HepG2 (cell line): ENCODE measurements around the gene TRIM69. TPM values are rescaled to one million over a fixed set of nuclear protein-coding genes. Genes with fewer than 3 reads are reported as not detected.

Experiments
- ATAC-seq: fragments of 200-7000 bp; cut with Tn5 transposase; 3 replicates; pipeline ENCODE4 v1.9.1; 2020; ENCODE audit warnings: mild to moderate bottlenecking, moderate library complexity
- BruUV-seq: library from RNA; stranded (reverse); fragments of 400-500 nt; replicated peaks from 2 replicates; lab custom pipeline; 2021; lab: Mats Ljungman, UMichigan
- CTCF ChIA-PET: fragments of 300-600 bp; formaldehyde crosslinking; extraction: SDS; loops from one replicate; lab custom pipeline; 2021; ENCODE audit warnings: low total read pairs, inconsistent platforms, low intra/inter-chr PET ratio; lab: Yijun Ruan, JAX
- POLR2A ChIA-PET: fragments of 350-600 bp; sonication (Branson Sonifier 250); formaldehyde crosslinking; loops from one replicate; lab custom pipeline; 2020; ENCODE audit warnings: antibody characterized with exemption, inconsistent platforms; lab: Yijun Ruan, JAX
- DNase-seq: peaks from one replicate; pipeline ENCODE4 v3.0.0-alpha.2; 2015; ENCODE audit warnings: low spot score
- FAIRE-seq: peaks from 3 replicates; lab custom pipeline; 2011; peaks lifted over from hg19 to GRCh38; lab: Jason Lieb, UNC
- H2AFZ ChIP-seq: one replicate; pipeline ENCODE4 v1.6.1; 2011; ENCODE audit warnings: low read length, inconsistent platforms
- H3K27ac ChIP-seq: fragments of 300-600 bp; 3 replicates; pipeline ENCODE4 v1.8.0; 2011; ENCODE audit warnings: mixed run types, mild to moderate bottlenecking, mixed read lengths, low read length, inconsistent platforms; ENCODE audit not compliant: insufficient read depth; ENCODE audit errors: extremely low read length
- H3K27me3 ChIP-seq, 2 experiments: fragments of 200-600 bp in 1 of 2; 2 replicates in 1 of 2; 3 replicates in 1 of 2; pipeline versions ENCODE4 v1.6.0 to v1.8.0; 2011; ENCODE audit warnings: low read length in 2 of 2, mild to moderate bottlenecking in 2 of 2, moderate library complexity in 2 of 2, inconsistent platforms in 1 of 2; ENCODE audit not compliant: insufficient read depth in 2 of 2, control insufficient read depth in 1 of 2
- H3K36me3 ChIP-seq, 2 experiments: fragments of 200-600 bp in 1 of 2; replicated peaks in 1 of 2; 2 replicates in 1 of 2; 3 replicates in 1 of 2; pipeline versions ENCODE4 v1.5.1 to v1.8.0; 2011; ENCODE audit warnings: low read length in 2 of 2, inconsistent platforms in 1 of 2; ENCODE audit not compliant: insufficient read depth in 2 of 2, control insufficient read depth in 1 of 2
- H3K4me1 ChIP-seq: 2 replicates; pipeline ENCODE4 v1.5.1; 2012; ENCODE audit warnings: low read length, inconsistent platforms; ENCODE audit not compliant: insufficient read depth
- H3K4me2 ChIP-seq: 2 replicates; pipeline ENCODE4 v1.6.0; 2011; ENCODE audit warnings: low read depth, low read length, inconsistent platforms
- H3K4me3 ChIP-seq, 3 experiments: fragments of 200-600 bp in 1 of 3; sonication (generic), shearing (Covaris generic) in 1 of 3; replicated peaks in 1 of 3; 2 replicates each; pipeline ENCODE4 v1.5.1; 2011 to 2016; ENCODE audit warnings: low read length in 3 of 3, inconsistent platforms in 2 of 3, low read depth in 2 of 3, mild to moderate bottlenecking in 2 of 3, control low read depth in 1 of 3, mixed read lengths in 1 of 3; ENCODE audit not compliant: insufficient read depth in 1 of 3
- H3K79me2 ChIP-seq: one replicate; pipeline ENCODE4 v1.6.1; 2011; ENCODE audit warnings: low read length, inconsistent platforms; ENCODE audit not compliant: insufficient read depth
- H3K9ac ChIP-seq: 2 replicates; pipeline ENCODE4 v1.6.0; 2011; ENCODE audit warnings: mild to moderate bottlenecking, low read depth, low read length, inconsistent platforms; ENCODE audit not compliant: insufficient read depth
- H3K9me3 ChIP-seq: 2 replicates; pipeline ENCODE4 v1.5.1; 2012; ENCODE audit warnings: mild to moderate bottlenecking, low read length
- H4K20me1 ChIP-seq: 2 replicates; pipeline ENCODE4 v1.6.0; 2011; ENCODE audit warnings: inconsistent platforms, mild to moderate bottlenecking, low read length, moderate library complexity; ENCODE audit not compliant: insufficient read depth
- DPF2 ChIP-seq: sonication (generic); formaldehyde crosslinking; IDR thresholded peaks from 2 replicates; pipeline ENCODE4 v1.4.0; 2020; ENCODE audit warnings: mild to moderate bottlenecking, low read depth, missing genetic modification reagents, borderline replicate concordance
- PRDM4 ChIP-seq: sonication (generic); formaldehyde crosslinking; IDR thresholded peaks from 2 replicates; pipeline ENCODE4 v1.9.0; 2021; ENCODE audit warnings: missing genetic modification reagents, borderline replicate concordance
- STAG1 ChIP-seq: sonication (generic); formaldehyde crosslinking; IDR thresholded peaks from 2 replicates; pipeline ENCODE4 v1.4.0; 2020; ENCODE audit warnings: missing genetic modification reagents
- ZNF10 ChIP-seq: sonication (generic); formaldehyde crosslinking; IDR thresholded peaks from 2 replicates; pipeline ENCODE4 v1.4.0; 2020; ENCODE audit warnings: mild to moderate bottlenecking, low read depth, missing genetic modification reagents, borderline replicate concordance
- ZNF138 ChIP-seq: sonication (generic); formaldehyde crosslinking; IDR thresholded peaks from 2 replicates; pipeline ENCODE4 v1.5.0; 2020; ENCODE audit warnings: mild to moderate bottlenecking, low read depth, missing genetic modification reagents
- WGBS: methylation state at CpG from one replicate; pipeline ENCODE4 v1.1.6; 2017; ENCODE audit warnings: low lambda C conversion rate; 5-methylcytosine and 5-hydroxymethylcytosine counted together
- in situ Hi-C: cut with HindIII; loops from 2 replicates; pipeline ENCODE4 v1.10.0; 2017; ENCODE audit warnings: low pct_unique_long_range_greater_than_20kb; ENCODE audit not compliant: extremely low pct_ligation_motif_present
- intact Hi-C: fragments of 100-400 bp; cut with micrococcal nuclease; formaldehyde crosslinking; loops from one replicate; pipeline ENCODE4 v1.10.0; 2022; ENCODE audit not compliant: unreplicated experiment
- polyA plus RNA-seq, 8 experiments: library from polyadenylated mRNA; depleted of rRNA in 3 of 8; stranded (reverse) in 7 of 8; unstranded in 1 of 8; fragments of >200 nt; fragmentation: Illumina TruSeq in 4 of 8; extraction: Trizol in 4 of 8; gene quantifications; 2 replicates each; pipeline versions ENCODE4 v1.2.1 to v1.2.3, GENCODE V29; 2011 to 2016; ENCODE audit warnings: low read depth in 4 of 8, missing spikeins in 1 of 8, mixed read lengths in 1 of 8; ENCODE audit not compliant: insufficient read depth in 1 of 8
- total RNA-seq, 5 experiments: library from RNA; depleted of rRNA; stranded (reverse); fragments of >200 nt; fragmentation: Illumina TruSeq; extraction: Trizol; gene quantifications; 2 replicates each; pipeline ENCODE4 v1.2.3, GENCODE V29; 2016; ENCODE audit warnings: low read depth in 1 of 5
- TF ChIP-seq, protein P1 (sequence below): sonication (generic); formaldehyde crosslinking; IDR thresholded peaks from 2 replicates; pipeline ENCODE4 v1.5.1; 2020; ENCODE audit warnings: missing genetic modification reagents, mild to moderate bottlenecking, borderline replicate concordance
- TF ChIP-seq, protein P2 (sequence below): sonication (generic); formaldehyde crosslinking; IDR thresholded peaks from 2 replicates; pipeline ENCODE4 v1.5.0; 2020; ENCODE audit warnings: mild to moderate bottlenecking, missing genetic modification reagents
- TF ChIP-seq, protein P3 (sequence below): sonication (generic); formaldehyde crosslinking; IDR thresholded peaks from 2 replicates; pipeline ENCODE4 v1.5.0; 2020; ENCODE audit warnings: mild to moderate bottlenecking, missing genetic modification reagents, moderate library complexity
- TF ChIP-seq, protein P4 (sequence below): sonication (generic); formaldehyde crosslinking; IDR thresholded peaks from 2 replicates; pipeline ENCODE4 v1.5.0; 2020; ENCODE audit warnings: missing genetic modification reagents
- TF ChIP-seq, protein P5 (sequence below): IDR thresholded peaks from 2 replicates; pipeline ENCODE4 v1.6.1; 2012; ENCODE audit warnings: low read depth, low read length, improper control_type of control experiment

TRIM69 gene
- total and polyA plus RNA-seq, 2 of the 13 experiments (the other 11 are each of a cell fraction or from before 2014, with no cell fraction given): 2.6 to 3.2 TPM

- WGBS: 63% methylated on average over 3 of the region's 3 CpGs
- BruUV-seq: no TSS peak
- no peaks in the 10 kb centered on the region for H3K4me1 ChIP-seq
- in situ Hi-C loops (loop anchor here (5.0 to 10.0 kb wide), 2 partner anchors 76 to 154 kb away; partner anchors contain the start of gene SPG11), intact Hi-C loops (loop anchor here (1.0 to 5.0 kb wide), 3 partner anchors 27 to 156 kb away; partner anchors contain the start of genes B2M, PATL2 and SPG11)
- ATAC-seq (no peak), FAIRE-seq (no peak), DNase-seq (peak; percentile 47)
- H3K79me2 ChIP-seq: no peaks in the 10 kb centered on the region
- no peak overlapping the region for H3K4me3 ChIP-seq
- no peak overlapping the region for H3K4me2 ChIP-seq
- ChIA-PET POLR2A (interaction anchor here (1.0 to 4.6 kb wide), 6 partner anchors 9 to 202 kb away, joined by 3 to 45 read pairs (median 12); partner anchors contain the start of genes B2M, EIF3J, PATL2 and SPG11), CTCF (interaction anchor here (0.8 to 1.6 kb wide), 5 partner anchors 25 to 160 kb away, joined by 3 to 20 read pairs (median 4); partner anchors contain the start of gene SPG11)
- H3K36me3 ChIP-seq: no peaks in the 10 kb centered on the region
- no peak overlapping the region for H3K27ac ChIP-seq
- no peaks in the 10 kb centered on the region for H3K27me3 ChIP-seq
- H3K9ac ChIP-seq: no peak overlapping the region
- no peak overlapping the region for H2AFZ ChIP-seq
- no peaks in the 10 kb centered on the region for H4K20me1 ChIP-seq
- H3K9me3 ChIP-seq: no peaks in the 10 kb centered on the region
- TF ChIP-seq ZNF10: no peak
- TF ChIP-seq, protein P1, sequence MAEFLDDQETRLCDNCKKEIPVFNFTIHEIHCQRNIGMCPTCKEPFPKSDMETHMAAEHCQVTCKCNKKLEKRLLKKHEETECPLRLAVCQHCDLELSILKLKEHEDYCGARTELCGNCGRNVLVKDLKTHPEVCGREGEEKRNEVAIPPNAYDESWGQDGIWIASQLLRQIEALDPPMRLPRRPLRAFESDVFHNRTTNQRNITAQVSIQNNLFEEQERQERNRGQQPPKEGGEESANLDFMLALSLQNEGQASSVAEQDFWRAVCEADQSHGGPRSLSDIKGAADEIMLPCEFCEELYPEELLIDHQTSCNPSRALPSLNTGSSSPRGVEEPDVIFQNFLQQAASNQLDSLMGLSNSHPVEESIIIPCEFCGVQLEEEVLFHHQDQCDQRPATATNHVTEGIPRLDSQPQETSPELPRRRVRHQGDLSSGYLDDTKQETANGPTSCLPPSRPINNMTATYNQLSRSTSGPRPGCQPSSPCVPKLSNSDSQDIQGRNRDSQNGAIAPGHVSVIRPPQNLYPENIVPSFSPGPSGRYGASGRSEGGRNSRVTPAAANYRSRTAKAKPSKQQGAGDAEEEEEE (CRISPR knock-in tag): no peak
- TF ChIP-seq, protein P2, sequence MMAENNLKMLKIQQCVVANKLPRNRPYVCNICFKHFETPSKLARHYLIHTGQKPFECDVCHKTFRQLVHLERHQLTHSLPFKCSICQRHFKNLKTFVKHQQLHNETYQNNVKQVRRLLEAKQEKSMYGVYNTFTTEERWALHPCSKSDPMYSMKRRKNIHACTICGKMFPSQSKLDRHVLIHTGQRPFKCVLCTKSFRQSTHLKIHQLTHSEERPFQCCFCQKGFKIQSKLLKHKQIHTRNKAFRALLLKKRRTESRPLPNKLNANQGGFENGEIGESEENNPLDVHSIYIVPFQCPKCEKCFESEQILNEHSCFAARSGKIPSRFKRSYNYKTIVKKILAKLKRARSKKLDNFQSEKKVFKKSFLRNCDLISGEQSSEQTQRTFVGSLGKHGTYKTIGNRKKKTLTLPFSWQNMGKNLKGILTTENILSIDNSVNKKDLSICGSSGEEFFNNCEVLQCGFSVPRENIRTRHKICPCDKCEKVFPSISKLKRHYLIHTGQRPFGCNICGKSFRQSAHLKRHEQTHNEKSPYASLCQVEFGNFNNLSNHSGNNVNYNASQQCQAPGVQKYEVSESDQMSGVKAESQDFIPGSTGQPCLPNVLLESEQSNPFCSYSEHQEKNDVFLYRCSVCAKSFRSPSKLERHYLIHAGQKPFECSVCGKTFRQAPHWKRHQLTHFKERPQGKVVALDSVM (CRISPR knock-in tag): peak; percentile 69
- TF ChIP-seq PRDM4 (CRISPR knock-in tag): no peak
- no peak for TF ChIP-seq ZNF138
- TF ChIP-seq STAG1: peak; percentile 73
- no peak for TF ChIP-seq DPF2 (CRISPR knock-in tag)
- TF ChIP-seq, protein P3, sequence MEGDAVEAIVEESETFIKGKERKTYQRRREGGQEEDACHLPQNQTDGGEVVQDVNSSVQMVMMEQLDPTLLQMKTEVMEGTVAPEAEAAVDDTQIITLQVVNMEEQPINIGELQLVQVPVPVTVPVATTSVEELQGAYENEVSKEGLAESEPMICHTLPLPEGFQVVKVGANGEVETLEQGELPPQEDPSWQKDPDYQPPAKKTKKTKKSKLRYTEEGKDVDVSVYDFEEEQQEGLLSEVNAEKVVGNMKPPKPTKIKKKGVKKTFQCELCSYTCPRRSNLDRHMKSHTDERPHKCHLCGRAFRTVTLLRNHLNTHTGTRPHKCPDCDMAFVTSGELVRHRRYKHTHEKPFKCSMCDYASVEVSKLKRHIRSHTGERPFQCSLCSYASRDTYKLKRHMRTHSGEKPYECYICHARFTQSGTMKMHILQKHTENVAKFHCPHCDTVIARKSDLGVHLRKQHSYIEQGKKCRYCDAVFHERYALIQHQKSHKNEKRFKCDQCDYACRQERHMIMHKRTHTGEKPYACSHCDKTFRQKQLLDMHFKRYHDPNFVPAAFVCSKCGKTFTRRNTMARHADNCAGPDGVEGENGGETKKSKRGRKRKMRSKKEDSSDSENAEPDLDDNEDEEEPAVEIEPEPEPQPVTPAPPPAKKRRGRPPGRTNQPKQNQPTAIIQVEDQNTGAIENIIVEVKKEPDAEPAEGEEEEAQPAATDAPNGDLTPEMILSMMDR (CRISPR knock-in tag): peak; percentile 64
- TF ChIP-seq, protein P4, sequence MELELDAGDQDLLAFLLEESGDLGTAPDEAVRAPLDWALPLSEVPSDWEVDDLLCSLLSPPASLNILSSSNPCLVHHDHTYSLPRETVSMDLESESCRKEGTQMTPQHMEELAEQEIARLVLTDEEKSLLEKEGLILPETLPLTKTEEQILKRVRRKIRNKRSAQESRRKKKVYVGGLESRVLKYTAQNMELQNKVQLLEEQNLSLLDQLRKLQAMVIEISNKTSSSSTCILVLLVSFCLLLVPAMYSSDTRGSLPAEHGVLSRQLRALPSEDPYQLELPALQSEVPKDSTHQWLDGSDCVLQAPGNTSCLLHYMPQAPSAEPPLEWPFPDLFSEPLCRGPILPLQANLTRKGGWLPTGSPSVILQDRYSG (CRISPR knock-in tag): no peak
- TF ChIP-seq, protein P5, sequence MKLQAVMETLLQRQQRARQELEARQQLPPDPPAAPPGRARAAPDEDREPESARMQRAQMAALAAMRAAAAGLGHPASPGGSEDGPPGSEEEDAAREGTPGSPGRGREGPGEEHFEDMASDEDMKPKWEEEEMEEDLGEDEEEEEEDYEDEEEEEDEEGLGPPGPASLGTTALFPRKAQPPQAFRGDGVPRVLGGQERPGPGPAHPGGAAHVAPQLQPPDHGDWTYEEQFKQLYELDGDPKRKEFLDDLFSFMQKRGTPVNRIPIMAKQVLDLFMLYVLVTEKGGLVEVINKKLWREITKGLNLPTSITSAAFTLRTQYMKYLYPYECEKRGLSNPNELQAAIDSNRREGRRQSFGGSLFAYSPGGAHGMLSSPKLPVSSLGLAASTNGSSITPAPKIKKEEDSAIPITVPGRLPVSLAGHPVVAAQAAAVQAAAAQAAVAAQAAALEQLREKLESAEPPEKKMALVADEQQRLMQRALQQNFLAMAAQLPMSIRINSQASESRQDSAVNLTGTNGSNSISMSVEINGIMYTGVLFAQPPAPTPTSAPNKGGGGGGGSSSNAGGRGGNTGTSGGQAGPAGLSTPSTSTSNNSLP: peak; percentile 83
These were observed 2.1 kb downstream of the TRIM69 start for GRCh38 chr15:44738340-44738984.
